ENCODE measurements around the gene STOML3. TPM values are rescaled to one million over a fixed set of nuclear protein-coding genes. Genes with fewer than 3 reads are reported as not detected.

Gene STOML3, protein sequence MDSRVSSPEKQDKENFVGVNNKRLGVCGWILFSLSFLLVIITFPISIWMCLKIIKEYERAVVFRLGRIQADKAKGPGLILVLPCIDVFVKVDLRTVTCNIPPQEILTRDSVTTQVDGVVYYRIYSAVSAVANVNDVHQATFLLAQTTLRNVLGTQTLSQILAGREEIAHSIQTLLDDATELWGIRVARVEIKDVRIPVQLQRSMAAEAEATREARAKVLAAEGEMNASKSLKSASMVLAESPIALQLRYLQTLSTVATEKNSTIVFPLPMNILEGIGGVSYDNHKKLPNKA
- not detected in 2 replicates for total RNA-seq

GRCh38 chr13:38990693-38991092 lies at the start of gene STOML3:
Gene STOML3 (minus strand): TSS chr13:38990831. CDS start chr13:38990721, 110 bp downstream.

GRCh38 chr13:39037880-39038568 lies 47.4 kb upstream of the STOML3 start, which contains the start of the genes NHLRC3 and PROSER1:
Gene NHLRC3 (plus strand): TSS chr13:39038456. CDS start chr13:39038640, 184 bp downstream.
Gene PROSER1 (minus strand): TSS chr13:39038089. CDS start chr13:39037242, 847 bp downstream.

Other genes with a start within 250 kb of the STOML3 start
- gene PROSER1, start 47.3 kb upstream of the STOML3 start, total RNA-seq = 5.3 and 10.7 TPM in 2 replicates
- 12.3 and 14.3 TPM in 2 replicates for gene NHLRC3, start 47.6 kb upstream of the STOML3 start, total RNA-seq

Data from hair follicle dermal papilla cell (primary cell).